Activated CD8-positive, alpha-beta memory T cell treated with anti-CD3 and anti-CD28 coated beads for 24 hours (primary cell): ENCODE data around the gene NYAP2.

ENCODE experiments used
- DNase-seq: peaks from one replicate; pipeline ENCODE4 v3.0.0-alpha.2; 2020

The NYAP2 gene

GRCh38 chr2:225399504-225399903 lies at the start of gene NYAP2:
NYAP2 (plus strand) TSS chr2:225399710; CDS start chr2:225408881, 9,171 bp downstream.
- no peak for DNase-seq

GRCh38 chr2:225353579-225354085 lies 45.9 kb upstream of the NYAP2 start:
- DNase-seq = no peak

DNA sequence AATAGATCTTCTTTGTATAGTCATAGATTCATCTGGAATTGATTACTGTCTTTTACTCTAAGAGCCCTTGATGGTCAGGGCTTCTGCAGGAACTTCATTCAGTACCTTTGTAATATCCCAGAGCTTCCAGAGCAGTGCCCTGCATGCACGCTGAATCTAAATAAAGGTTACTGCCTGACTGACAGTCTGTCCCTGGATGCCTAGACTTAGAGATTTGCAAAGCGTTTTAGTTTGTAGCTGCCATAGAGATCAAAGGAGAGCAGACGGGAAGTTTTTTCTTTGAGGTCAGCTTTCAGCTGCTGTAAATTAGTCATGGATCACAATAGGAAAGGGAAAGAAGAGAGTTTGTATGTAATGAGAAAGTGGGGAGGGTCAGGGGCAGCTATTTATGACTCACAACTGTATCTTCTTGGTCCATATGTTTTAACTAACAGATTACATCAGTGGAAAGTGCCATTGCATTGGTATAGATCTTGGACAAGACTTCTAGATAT lies 45.2 kb upstream of the NYAP2 start:
- DNase-seq = no peak

GRCh38 chr2:225355788-225356187 lies 43.7 kb upstream of the NYAP2 start:
- DNase-seq = no peak

DNA sequence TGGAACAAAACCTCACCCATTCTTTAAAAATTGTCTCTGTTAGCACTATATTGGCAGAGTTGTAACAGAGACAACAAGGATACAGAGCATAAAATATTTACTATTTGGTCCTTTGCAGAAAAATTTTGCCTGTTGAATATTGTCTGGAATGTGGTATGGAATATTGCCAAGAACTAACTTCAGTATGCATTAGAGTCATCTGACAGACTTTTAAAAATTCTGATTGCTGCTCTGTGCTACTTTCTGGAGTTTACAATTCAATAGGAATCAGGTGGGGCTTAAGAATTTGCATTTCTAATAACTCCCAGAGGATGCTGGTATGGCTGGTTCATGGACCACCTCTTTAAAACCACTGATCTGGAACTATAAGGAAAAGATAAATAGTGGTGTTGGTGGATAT lies 32.8 kb upstream of the NYAP2 start:
- DNase-seq = no peak

DNA sequence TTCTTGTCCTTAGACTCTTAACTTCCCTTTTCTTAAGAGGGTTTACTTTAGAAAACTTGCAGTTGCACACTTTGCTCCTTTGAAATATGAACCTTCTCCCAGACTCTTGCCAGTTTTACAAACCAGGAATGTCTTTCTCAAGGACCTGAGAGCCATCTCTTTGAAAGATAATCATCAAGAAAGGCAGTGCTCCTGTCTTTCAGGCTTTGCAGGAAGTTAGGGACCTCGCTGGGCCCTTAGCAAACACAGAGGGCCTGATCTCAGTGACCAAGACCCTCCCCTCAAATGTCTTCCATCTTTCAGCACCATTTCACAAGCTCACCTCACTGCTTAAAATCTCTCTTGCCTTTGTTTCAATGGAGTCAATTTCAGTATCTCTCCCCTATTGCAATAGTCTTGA lies 32.0 kb upstream of the NYAP2 start:
- no peak for DNase-seq

- no peak for DNase-seq
These were observed 20.5 kb upstream of the NYAP2 start for GRCh38 chr2:225378984-225379383.

- no peak for DNase-seq
These were observed 19.7 kb upstream of the NYAP2 start for GRCh38 chr2:225379856-225380255.

DNA sequence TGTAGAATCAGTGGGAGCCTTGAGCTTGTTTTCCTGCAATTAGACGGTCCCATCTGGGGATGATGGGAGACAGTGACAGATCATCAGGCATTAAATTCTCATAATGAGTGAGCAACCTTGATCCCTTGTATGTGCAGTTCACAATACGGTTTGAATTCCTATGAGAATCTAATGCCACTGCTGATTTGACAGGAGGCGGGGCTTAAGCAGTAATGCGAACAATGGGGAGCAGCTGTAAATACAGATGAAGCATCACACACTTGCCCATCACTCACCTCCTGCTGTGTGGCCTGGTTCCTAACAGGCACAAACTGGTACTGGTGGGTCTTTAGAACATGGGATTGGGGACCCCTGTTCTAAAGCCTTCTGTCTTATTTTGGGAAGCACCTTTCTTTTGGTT lies 17.9 kb upstream of the NYAP2 start:
- DNase-seq = no peak

DNA sequence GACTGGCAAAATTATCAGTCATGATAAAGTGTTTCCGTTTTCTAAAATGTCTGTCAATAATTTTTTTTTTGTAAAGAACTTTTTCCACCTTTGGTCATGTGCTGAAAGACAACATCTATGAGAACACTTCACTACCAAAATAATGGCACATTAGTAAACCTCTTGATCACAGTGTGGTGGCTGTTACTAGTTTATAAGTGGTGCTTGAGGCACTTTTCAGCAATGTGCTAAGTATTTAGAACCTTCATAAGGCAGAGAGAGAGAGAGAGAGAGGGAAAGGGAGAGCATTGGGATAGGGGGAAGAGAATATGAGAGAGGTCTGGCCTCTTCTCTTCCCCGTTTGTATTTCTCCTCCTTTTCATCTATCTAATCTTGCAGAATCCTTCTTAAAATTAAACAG lies 1.1 kb upstream of the NYAP2 start:
- no peak for DNase-seq

GRCh38 chr2:225400060-225400511 lies 576 bp downstream of the NYAP2 start:
- no peak for DNase-seq

GRCh38 chr2:225400546-225401400 lies 1.3 kb downstream of the NYAP2 start:
- DNase-seq = no peak

DNA sequence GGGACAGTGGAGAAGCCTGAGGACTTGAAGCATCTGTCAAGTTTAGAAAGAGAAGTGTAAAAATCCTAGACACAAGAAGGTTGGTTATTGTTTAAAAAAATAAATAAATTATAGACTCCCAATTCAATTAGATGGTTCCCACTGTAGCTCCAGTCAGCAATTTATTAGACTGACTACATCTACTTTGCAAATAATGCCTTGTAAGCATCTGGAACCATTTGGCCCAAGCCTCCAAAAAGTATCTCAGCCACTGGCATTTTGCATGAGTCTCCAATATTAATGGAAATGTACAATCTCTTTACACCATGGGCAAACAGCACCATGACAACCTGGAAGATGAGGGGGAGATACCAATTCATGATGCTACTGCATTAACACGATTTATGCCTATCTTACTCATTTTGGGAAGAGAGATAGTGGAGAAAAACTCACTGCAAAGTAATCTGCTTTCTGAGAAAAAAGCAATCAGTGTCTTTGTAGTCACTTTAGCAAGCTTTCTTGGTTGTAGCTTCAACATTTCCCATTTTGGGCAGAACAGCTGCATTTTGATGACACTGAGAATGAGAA lies 2.8 kb downstream of the NYAP2 start:
- no peak for DNase-seq

DNA sequence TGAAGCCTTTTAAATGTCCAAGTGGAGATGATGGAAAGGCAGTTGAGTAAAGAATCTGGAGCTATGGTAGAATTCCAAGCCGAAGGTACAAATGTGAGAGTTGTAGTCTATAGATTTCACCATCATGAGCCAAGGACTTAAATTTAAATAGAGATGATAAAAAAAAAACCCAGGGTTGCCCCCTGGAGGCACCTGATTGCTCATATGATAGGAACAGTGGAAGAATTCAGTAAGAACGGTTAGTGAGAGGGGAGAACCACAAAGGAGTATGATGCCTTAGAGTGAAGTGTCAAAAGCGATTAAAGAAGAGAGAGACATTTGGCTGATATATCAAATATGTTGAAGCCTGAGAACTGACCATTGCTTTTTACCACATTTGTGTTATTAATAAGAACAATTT lies 11.9 kb downstream of the NYAP2 start:
- no peak for DNase-seq

GRCh38 chr2:225413786-225414185 lies 14.3 kb downstream of the NYAP2 start:
- no peak for DNase-seq

DNA sequence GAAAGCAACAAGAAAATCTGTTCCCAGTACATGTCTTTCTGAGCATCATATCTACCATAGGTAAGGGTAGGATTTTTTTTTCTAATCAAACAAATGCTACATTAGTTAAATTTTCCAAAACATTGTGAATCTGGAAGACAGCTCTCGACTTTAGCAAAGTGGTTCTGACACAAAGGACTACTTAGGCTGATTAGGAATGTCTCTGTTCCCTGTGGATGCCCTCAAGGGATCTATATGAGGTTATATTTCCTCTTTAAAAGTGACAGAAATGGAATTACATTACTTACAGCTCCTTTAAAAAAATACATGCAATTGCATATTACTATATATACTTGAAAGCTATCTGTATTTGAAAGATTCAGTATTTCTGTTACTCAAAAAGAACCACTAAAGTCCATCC lies 15.4 kb downstream of the NYAP2 start:
- DNase-seq = no peak

- DNase-seq = no peak
These were observed 15.8 kb downstream of the NYAP2 start for GRCh38 chr2:225415341-225415740.

- no peak for DNase-seq
These were observed 16.3 kb downstream of the NYAP2 start for GRCh38 chr2:225415792-225416191.

DNA sequence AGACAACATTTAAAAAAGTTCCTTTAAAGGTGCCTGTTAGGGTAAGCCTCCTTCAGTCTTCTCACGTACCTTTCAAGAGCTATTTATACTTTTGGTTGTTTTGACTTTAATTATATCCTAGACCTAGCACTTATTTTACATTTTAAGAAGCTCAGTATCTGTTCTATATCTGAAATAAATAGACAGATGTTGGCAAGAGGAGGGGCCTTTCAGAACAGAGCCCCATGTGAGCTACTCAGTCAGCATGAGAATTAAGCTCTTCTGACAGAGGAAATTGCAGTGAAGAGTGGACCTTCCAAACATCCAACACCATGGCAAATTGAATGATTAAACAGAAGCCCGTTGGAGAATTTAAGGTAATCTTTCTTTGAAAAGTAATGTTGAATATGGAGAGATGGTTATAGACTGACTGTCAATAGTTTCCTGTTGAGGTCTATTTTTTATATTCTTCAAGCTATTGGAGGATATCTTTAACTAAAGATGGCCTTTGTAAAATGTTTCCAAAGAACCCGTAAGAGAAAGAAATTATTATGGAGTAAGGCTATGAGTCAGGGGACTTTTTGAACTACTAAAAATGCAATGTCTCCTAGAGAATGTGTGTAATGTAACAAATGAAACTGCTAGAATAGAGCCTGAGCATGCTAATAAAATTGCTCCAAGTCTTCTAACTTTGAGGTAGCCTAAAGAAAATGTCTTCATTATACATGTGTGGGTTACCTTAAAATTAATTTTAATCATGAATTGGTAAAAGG lies 17.3 kb downstream of the NYAP2 start:
- DNase-seq = no peak

- no peak for DNase-seq
These were observed 19.5 kb downstream of the NYAP2 start for GRCh38 chr2:225419033-225419432.

DNA sequence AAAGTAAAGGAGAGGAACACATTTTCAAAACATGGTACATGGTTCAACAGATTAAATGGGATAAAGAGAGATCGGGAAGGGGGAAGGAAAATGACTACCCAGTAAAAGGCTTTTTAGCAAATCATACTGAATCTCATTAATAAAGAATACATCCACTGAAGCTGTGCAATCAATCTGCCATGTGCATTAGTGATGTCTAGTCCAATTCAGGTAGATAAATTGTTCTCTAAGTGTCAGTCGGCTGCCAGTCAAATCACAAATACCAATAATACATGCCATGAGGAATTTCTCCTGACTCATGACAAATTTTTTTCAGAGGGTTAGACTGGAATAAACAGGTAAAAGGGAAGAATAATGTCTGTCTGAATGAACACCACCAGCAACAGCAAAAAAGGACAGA lies 22.6 kb downstream of the NYAP2 start:
- DNase-seq = no peak

- DNase-seq = no peak
These were observed 25.8 kb downstream of the NYAP2 start for GRCh38 chr2:225425284-225425683.

DNA sequence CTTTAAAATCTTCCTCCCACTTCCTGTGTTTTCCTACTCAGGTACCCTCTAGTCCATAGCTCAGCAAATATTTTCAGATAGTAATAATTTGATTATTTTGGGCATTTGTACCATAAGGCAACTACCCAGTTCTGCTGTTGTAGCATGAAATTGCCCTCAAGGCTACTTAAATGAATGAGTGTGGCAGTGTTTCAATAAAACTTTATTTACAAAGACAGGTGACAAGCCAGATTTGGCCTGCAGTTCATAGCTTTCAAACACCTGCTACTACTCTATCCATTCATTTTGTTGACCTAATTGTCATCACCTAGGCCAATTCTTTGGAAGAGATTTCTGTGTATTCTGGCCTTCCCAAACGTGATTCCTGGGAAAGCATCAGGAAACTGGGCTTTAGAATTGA lies 28.9 kb downstream of the NYAP2 start:
- DNase-seq = no peak

- no peak for DNase-seq
These were observed 30.2 kb downstream of the NYAP2 start for GRCh38 chr2:225429717-225430116.
